Stimulated activated CD8-positive, alpha-beta memory T cell treated with anti-CD3 and anti-CD28 coated beads, Interleukin-12 subunit alpha, Interleukin-12 subunit beta, amount 100 ng/mL, for 24 hours (primary cell): Measurements from ENCODE around the gene PEX10.
"Not testable (repeated sequence)": the region's sequence is repeated elsewhere in the genome, so short reads cannot be mapped to it uniquely, and the experiment has no call there.

Source experiments
- DNase-seq: peaks from one replicate; pipeline ENCODE4 v3.0.0-alpha.2; 2020; ENCODE audit errors: extremely low read depth

PEX10 gene

GRCh38 chr1:2412395-2412772 lies at the start of gene PEX10:
Gene PEX10, minus strand, starts transcription at chr1:2412564. Its CDS starts 62 bp downstream, at chr1:2412502.
- DNase-seq: peak; percentile 96

GRCh38 chr1:2460996-2461751 lies 48.8 kb upstream of the PEX10 start:
- no peak for DNase-seq

GRCh38 chr1:2460203-2460602 lies 47.8 kb upstream of the PEX10 start:
- no peak for DNase-seq

GRCh38 chr1:2459757-2460156 lies 47.4 kb upstream of the PEX10 start:
- DNase-seq: no peak

GRCh38 chr1:2459102-2459753 lies 46.9 kb upstream of the PEX10 start:
- DNase-seq: not testable (repeated sequence)

GRCh38 chr1:2458687-2459086 lies 46.3 kb upstream of the PEX10 start:
- DNase-seq: no peak

- DNase-seq: no peak
These were observed 45.1 kb upstream of the PEX10 start for GRCh38 chr1:2457444-2457843.

GRCh38 chr1:2455757-2456156 lies 43.4 kb upstream of the PEX10 start:
- no peak for DNase-seq

- DNase-seq: no peak
These were observed 41.9 kb upstream of the PEX10 start for GRCh38 chr1:2454227-2454626.

- no peak for DNase-seq
These were observed 40.6 kb upstream of the PEX10 start for GRCh38 chr1:2452932-2453315.

GRCh38 chr1:2452201-2452931 lies 40.0 kb upstream of the PEX10 start:
- no peak for DNase-seq

- no peak for DNase-seq
These were observed 39.4 kb upstream of the PEX10 start for GRCh38 chr1:2451741-2452140.

GRCh38 chr1:2449636-2450454 lies 37.5 kb upstream of the PEX10 start:
- DNase-seq: no peak

- no peak for DNase-seq
These were observed 35.7 kb upstream of the PEX10 start for GRCh38 chr1:2448098-2448445.

- DNase-seq: no peak
These were observed 35.1 kb upstream of the PEX10 start for GRCh38 chr1:2447276-2448097.

- DNase-seq: no peak
These were observed 34.5 kb upstream of the PEX10 start for GRCh38 chr1:2446861-2447260.

GRCh38 chr1:2446394-2446793 lies 34.0 kb upstream of the PEX10 start:
- DNase-seq: no peak

GRCh38 chr1:2445823-2446215 lies 33.5 kb upstream of the PEX10 start:
- no peak for DNase-seq

GRCh38 chr1:2445162-2445822 lies 32.9 kb upstream of the PEX10 start:
- no peak for DNase-seq

GRCh38 chr1:2444138-2444591 lies 31.8 kb upstream of the PEX10 start:
- no peak for DNase-seq
